GM19455 (cell line): ENCODE data around the gene DTD1.

ENCODE experiments used
- ATAC-seq: cut with Tn5 transposase; IDR thresholded peaks from one replicate; pipeline ENCODE4 v1.9.1; 2021; ENCODE audit not compliant: unreplicated experiment

Gene DTD1

DNA sequence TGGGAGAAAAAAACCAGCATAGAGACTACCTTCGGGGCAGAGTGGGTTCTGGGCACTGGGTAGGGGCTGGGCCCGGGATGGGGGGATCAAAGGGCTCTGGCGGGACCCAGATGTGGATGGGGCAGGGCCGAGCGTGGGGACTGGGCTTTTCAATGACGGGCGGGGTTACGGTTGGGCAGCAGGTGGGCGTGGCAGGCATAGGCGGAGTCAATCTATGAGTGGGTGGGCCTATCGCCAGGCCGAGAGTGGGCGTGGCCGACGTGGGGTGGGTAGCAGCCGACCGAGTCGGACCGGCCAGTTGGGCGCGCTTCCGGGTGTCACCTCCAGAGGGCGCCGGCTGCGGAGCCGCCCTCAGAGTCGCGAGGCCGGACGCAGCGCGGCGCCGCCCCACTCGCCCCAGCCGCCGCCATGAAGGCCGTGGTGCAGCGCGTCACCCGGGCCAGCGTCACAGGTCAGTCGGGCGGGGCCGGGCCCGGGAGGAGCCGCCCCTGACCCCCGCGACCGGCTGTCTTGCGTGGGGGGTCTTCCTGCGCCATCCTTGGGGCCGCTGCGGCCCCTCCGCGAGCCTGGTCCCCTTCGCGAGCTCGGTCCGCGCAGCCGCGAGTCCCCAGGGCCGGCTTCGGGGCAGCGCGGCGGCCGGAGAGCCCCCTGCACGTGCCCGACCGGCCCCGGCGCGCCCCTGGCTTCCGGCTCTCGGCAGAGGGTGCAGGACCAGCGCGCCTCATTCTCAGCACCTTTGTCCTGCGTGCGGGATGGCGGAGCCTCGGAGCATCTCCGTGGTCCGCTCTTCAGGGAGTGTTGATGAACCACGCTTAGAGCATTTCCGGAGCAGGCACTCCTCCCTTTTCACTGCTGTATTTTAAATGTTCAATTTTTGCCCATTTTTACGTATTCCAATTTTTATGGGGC is at the start of gene DTD1:
Gene DTD1 (plus strand): TSS at position 390 of the 909 bp plus-strand sequence. CDS start 19 bp downstream, at position 409.
- peak; percentile 95 for ATAC-seq

- ATAC-seq, result no peak
Observed at GRCh38 chr20:18541741-18542140, 46.1 kb upstream of the DTD1 start.

GRCh38 chr20:18543216-18543615 is 44.6 kb upstream of the DTD1 start:
- no peak for ATAC-seq

GRCh38 chr20:18543932-18544331 is 43.9 kb upstream of the DTD1 start:
- ATAC-seq, result no peak

GRCh38 chr20:18545566-18545965 is 42.3 kb upstream of the DTD1 start:
- no peak for ATAC-seq

DNA sequence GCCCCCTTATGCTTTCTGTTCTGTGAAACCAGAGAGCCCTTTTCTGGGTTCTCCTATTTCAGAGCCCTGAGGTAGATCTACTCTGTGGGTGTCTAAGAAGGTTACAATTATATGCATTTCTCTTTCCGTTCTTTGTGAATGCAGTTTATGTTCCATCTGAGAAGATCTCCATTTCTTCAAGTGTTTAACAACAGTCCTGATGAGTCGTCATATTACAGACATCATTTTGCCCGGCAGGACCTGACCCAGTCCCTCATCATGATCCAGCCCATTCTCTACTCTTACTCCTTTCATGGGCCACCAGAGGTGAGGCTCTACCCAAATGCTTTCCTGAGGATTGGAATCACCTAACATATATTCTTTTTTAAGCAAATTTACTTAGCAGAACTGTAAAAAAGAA is 39.4 kb upstream of the DTD1 start:
- ATAC-seq, result no peak

GRCh38 chr20:18553746-18554145 is 34.1 kb upstream of the DTD1 start:
- ATAC-seq, result no peak

- ATAC-seq, result peak; percentile 99
Observed at GRCh38 chr20:18566892-18567738, 20.7 kb upstream of the DTD1 start, which contains the start of gene SMIM26. Gene SMIM26, plus strand, starts transcription at chr20:18567432. Its CDS starts 47 bp downstream, at chr20:18567479.

GRCh38 chr20:18567739-18568091 is 20.1 kb upstream of the DTD1 start:
- ATAC-seq, result no peak

- no peak for ATAC-seq
Observed at GRCh38 chr20:18571009-18571408, 16.8 kb upstream of the DTD1 start.

- no peak for ATAC-seq
Observed at GRCh38 chr20:18571578-18571977, 16.3 kb upstream of the DTD1 start.

DNA sequence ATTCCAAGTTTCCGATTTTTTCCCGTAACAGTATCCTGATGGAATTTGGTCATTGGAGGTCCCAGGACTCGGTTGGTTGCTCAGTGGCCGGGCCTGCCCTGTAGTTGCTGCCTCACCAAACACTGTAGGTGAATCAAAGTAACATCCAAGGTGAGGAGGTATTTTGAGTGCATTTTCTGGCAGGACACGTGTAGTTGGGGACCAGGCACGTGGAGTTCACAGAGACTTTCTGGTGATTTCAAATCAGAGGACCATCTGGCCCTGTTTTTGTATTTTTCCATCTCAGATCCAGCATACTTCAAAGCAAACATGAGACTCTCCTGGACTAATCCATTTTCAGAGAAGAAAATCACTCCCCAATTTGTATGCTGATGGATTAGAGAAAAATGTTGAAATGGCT is 9.9 kb upstream of the DTD1 start:
- no peak for ATAC-seq

GRCh38 chr20:18578581-18578980 is 9.3 kb upstream of the DTD1 start:
- ATAC-seq, result no peak

- ATAC-seq, result no peak
Observed at GRCh38 chr20:18580012-18580411, 7.8 kb upstream of the DTD1 start.

DNA sequence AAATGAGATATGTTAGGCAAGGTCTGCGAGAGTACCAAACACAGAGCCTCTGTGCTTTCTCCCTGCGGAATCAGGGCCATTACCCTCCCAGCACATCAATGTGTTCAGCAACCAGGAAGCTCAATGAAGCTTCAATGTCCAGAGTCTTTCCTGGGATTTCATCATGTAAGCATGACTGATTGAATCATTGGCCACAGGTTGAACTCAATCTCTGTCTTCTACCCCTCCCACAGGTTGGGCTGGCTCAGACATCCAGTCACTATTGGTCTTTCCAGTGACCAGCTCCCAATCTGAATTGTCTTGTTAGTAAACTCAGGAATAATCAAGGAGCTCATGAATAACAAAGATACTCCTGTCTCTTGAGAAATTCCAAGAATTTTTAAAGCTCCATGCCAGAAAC is 2.7 kb upstream of the DTD1 start:
- ATAC-seq, result no peak

GRCh38 chr20:18588574-18588933 is 700 bp downstream of the DTD1 start:
- no peak for ATAC-seq

DNA sequence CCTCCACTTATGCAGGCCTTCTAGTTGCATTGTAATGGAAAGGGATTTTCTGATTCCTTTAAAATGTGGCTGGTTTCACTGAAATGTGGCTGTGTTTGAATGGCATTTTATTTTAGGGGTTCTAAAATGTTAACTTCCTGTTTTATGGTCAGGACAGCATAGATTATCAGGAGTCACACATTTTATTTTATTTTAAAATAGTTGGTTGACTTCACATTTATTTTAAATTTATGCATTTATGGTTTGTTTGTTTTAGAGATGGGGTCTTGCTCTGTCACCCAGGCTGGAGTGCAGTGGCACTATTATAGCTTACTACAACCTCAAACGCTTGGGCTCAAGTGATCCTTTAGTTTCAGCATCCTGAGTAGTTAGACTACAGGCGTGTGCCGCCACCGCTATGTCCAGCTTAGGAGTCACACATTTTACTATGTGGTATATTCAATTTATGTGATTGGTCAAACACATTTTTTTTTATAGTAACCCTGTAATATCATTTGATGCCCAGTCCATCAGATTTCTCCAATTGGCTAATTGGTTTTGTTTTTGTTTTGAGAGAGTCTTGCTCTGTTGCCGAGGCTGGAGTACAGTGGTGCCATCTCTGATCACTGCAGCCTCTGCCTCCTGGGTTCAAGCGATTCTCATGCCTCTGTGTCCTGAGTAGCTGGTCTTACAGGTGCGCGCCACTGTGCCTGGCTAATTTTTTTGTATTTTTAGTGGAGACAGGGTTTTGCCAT is 2.3 kb downstream of the DTD1 start:
- no peak for ATAC-seq

DNA sequence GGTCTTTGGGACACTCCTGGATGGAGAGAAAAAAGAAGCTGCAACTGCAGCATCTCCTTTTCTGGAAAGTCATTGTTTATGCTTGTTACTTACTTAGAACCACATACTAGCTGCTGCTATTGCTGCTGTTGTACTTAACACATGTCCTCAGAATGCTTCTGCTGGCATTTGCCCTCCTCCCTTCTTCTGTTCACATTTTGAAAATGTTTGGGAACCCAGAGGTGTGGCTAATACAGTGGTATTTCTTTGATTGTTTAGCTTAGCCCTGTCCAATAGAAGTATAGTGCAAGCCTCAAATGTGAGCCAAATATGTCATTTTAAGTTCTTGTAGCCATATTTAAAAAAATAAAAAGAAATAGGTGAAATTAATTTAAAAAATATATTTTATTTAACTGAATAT is 8.4 kb downstream of the DTD1 start:
- ATAC-seq, result no peak

DNA sequence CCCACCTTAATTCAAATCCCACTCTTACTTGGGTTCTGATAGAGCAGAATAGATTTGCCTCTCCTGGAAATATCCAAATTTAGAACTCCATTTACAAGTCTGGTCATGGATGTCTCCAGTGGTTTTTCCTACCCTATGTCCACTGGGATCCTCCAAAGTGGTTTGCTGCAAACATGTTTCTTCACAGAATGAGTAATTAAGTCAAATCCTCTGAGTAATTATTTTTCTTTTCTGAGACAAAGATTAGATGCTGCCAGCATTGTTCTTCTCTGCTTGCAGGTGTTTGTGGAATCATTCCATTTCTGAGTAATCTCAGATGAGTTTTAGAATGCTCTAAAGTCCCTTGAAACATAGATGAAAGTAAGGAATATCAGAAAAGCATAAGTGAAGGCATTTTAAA is 21.9 kb downstream of the DTD1 start:
- ATAC-seq, result no peak

GRCh38 chr20:18611492-18611891 is 23.6 kb downstream of the DTD1 start:
- ATAC-seq, result no peak

GRCh38 chr20:18613553-18613952 is 25.7 kb downstream of the DTD1 start:
- ATAC-seq, result no peak
